Measurements from ENCODE around the gene PRKCSH.
"Not testable (repeated sequence)": the region's sequence is repeated elsewhere in the genome, so short reads cannot be mapped to it uniquely, and the experiment has no call there.

PRKCSH gene

DNA sequence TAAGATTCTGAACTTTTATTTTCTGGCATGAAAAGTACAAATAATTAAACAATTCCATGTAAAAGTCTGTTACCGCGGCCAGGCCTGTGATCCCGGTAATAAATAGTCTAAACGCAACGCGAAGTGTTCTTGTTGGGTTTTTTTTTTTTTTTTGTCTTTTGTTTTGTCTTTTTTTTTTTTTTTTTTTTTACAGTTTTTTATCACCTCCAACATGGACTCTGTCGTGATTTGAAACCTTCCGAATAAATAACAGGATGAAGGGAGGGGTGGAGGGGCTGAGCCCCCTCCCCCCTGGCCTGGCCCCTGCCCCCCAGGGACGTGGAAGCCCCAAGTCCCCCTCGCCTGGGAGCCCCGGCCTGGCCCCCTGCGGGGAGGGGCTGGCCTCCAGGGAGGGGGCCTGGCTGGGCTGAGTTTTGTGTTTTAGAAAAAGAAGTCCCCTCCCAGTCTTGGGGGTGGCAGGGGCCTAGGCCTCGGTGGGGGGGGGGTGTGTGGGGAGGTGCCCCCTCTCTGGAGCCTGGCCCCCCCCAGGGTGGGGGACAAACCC is 16.0 kb downstream of the PRKCSH start:
- no peak for DNase-seq

DNA sequence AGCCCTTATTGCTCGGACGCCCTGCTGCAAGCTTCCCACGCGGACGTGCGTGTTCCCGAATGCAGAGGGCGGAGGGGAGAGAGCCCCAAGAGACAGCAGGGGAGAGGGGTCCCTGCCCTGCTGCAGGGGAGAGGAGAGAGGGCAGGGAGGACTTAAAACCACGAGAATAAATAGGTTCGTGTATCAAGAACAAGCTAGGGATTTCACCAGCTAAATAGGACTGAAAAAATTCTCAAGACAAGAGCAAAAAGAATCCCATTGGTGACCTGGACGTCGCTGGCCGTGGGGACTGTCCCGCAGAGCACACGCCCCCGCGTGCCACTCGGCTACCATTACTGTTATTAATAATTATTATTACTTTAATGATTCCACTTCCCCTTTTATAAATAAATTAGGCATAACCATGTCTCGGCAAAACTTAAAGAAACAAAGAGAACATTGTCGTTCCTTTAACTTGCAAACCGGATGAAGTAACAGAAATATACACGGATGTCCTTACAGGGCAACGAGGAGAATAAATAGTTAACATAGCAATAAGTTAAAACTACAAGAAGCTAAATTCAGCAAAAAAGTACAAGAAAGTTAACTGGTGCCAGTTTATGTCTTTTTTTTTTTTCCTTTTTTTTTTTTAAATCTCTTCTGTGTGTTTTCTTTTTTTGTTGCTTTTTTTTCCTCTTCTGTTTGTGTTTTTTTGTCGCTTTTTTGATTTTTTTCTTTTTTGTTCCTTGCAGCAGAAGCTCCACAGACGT is 16.6 kb downstream of the PRKCSH start:
- no peak for DNase-seq

DNA sequence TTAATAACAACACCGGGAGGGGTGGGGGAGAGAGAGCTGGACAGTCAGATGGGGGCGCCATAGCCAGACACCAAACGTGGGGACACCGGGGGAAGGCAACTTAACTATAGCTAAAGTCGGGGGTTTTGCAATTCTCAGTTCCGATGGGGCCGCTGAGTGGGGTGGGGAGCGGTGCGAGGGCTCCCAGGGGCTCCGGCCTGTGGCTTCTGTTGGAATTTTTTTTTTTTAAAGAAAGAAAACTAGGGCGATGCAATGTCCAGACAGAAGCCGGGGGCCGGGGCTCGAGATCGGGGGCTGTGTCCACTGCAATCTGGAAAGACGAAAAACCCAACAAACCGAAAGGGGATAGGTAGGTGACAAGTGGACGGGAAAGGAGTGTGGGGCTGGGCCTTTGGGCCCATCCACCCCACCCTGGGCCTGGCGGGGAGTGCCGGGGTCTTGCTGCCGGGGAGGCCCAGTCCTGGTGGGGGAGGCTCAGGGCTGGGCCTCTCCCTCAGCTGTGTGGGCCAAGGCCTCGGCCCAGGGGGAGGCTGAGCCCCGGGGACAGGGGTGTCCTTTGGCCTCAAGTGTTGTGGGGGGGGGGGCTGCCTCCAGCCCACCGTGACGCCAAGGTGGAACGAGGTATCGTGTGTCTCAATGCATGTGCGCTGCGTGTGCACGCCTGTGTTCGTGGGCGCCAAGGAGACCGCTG is 17.3 kb downstream of the PRKCSH start:
- no peak for DNase-seq

DNA sequence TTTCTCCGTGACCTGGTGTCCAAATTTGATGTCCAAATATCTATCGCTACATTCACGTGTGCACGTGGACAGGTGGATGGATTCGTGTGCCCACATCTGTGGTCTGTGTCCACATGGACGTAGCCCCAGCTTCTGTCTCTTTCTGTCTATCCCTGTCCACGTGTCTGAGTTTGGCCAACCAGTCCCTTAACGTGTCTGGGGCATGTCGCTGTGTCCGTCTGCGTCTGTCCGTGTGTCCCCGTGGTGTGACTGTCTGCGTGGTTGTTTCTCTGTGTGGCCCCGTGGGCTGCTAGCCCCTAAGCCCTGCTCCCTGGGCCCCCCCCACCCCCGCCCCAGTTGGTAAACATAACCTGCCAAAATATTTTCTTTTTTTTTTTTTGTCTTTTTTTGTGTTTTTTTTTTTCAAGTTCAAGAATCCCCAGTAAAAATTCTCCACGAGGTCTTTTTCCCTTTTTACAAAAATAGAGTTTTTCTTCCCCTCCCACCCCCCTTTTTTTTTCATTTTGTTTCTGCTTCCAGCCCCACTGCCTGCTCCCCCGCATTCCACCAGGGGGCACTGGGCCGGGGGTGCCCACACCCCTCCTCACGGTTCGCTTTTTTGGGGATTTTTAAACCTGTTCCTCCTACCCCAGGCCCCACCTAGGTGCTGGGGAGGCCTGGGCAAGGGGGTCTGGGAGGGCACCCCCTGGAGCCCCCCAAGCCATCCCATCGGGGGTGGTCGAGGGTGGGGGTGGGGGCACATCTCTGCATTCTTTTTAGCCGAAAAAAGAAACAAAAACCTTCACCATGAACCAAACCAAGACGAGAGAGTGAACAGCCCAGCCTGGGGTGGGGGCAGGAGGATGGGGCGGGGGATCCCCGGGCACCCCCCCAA is 18.3 kb downstream of the PRKCSH start:
- no peak for DNase-seq

DNA sequence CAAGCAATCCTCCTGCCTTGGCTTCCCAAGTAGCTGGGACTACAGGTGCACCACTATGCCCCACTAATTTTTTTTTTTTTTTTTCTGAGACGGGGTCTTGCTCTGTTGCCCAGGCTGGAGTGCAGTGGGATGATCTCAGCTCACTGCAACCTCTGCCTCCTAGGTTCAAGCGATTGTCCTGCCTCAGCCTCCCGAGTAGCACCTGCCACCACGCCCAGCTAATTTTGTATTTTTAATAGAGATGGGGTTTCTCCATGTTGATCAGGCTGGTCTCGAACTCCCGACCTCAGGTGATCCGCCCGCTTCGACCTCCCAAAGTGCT is 19.8 kb downstream of the PRKCSH start:
- DNase-seq = not testable (repeated sequence)

DNA sequence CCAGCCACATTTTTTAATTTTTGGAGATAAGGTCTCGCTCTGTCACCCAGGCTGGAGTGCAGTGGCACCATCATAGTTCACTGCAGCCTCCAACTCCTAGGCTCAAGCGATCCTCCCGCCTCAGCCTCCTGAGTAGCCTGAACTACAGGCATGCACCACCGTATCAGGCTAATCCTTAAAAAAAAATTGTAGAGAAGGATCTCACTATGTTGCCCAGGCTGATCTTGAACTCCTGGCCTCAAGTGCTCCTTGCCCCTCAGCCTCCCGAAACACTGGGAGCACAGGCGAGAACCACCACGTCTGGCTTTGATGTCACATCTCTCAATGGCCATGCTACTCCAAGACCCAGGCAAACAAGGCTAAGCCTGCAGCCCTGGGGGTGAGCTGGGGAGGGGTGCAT is 21.2 kb downstream of the PRKCSH start:
- no peak for DNase-seq

DNA sequence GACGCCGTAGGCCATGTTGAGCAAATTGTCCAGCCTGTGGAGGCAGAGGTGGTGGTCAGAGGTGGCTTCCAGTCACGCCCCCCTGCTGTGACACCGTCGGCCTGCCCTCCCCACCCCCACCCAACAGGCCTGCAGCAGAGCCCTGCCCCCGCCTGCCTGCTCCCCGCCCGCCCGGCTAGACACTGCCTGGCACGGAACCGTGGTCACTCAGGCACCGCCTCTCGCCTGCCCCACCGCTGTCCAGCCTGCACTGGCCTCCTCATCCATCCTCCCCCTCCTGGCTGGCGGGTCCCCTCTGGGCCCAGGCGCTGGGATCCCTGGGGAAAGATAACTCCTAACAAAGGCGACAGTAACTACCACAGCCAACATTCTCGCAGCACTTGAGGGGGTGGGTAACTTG is 21.7 kb downstream of the PRKCSH start:
- DNase-seq = no peak

DNA sequence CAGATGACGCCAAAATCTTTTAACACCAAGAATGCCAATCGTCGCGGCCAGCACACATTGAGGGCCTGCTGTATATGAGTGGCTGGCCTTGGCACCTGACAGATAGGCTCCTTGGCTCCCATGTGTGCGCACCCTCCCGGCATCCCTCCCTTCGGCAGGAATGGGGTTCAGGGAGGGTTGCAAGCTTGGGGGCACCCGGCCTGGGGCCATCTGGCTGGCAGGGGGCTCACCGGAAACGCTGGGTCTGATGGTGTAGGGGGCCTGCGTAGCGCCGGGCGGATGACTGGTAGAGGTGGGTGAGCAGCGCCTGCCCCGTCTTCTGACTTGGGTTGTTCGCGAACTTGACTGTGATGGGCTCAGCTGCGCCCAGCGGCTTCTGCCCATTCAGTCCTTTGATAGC is 22.4 kb downstream of the PRKCSH start:
- no peak for DNase-seq

DNA sequence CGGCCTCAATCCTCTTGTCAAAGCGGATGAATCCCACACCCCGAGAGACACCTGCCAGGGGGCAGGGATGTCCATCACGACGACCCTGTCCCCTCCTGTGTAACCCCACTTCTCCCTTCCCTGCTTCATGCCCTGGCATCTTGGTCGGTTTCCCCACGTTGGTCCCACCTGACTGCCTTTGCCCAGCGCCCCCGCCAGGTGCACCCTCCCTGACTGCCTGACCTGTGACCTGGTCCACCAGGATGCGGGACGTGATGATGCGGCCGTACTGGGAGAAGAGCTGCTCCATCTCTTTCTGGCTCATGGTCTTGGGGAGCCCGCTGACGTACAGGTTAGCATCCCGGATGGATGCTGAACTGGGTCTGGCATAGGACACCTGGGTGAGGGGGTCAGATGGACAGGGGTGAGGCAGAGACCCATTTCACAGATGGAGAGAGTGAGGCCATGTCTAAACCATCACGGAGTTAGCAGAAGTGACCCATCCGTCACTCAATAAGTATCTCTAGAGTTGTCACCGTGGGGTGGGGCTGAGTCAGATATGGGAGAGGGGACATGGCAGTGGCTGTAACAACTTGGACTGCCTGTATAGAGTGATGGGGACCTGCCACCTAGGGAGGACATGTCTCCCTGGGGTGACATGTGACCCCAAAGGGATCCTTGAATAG is 22.9 kb downstream of the PRKCSH start:
- no peak for DNase-seq

DNA sequence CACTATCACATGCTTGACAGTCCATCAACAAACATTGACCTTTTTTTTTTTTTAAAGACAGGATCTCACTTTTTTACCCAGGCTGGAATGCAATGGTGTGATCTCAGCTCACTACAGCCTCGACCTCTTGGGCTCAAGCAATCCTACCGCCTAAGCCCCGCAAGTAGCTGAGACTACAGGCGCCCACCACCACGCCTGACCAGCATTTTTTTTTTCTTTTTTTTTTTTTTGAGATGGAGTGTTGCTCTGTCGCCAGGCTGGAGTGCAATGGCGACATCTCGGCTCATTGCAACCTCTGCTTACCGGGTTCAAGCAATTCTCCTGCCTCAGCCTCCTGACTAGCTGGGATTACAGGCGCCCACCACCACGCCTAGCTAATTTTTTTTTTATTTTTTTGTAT is 23.5 kb downstream of the PRKCSH start:
- DNase-seq = not testable (repeated sequence)

DNA sequence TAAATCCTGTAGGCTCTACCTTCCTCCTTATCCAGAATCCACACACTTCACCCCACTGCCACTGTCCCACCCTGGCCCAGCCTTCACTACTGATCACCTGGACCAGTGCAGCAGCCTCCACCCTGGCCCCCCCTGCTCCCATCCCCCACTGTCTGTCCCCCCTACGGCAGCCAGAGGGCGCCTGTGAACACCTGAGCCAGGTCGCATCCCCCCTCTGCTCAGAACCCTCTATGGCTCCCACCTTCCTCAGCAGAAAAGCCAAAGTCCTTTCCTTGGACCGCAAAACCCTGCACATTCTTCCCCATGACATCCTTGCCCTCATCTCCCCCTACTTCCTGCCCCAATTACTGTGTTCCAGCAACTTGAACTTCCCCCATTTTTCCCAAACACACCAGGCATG is 24.8 kb downstream of the PRKCSH start:
- DNase-seq = no peak

DNA sequence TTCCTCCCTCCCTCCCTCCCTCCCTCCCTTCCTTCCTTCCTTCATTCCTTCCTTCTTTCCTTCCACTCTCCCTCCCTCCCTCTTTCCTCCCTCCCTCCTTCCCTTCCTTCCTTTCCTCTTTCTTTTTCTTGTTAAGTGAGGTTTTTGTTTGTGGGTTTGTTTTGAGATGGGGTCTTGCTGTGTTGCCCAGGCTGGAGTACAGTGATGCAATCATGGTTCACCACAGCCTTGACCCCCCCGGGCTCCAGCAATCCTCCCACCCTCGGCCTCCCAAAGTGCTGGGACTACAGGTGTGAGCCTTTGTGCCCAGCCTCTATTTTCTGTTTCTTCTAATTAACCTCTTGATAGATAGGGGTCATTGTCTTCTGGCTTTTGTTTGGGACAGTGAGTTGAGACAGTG is 26.0 kb downstream of the PRKCSH start:
- no peak for DNase-seq

DNA sequence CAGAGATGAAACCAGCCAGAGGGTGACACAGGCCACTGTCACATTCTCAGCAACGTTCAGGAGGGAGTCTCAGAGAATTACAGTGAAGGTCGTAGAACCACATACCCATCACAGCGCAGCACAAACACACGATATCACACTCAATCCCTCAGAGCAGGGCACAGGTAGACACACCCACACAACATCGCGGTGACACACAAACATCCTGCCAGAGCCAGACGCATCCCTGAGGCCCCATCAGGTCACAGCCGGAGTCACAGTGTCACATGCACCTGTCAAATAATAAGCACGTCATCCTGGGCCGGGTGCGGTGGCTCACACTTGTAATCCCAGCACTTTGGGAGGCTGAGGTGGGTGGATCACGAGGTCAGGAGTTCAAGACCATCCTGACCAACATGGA is 28.0 kb downstream of the PRKCSH start:
- no peak for DNase-seq

DNA sequence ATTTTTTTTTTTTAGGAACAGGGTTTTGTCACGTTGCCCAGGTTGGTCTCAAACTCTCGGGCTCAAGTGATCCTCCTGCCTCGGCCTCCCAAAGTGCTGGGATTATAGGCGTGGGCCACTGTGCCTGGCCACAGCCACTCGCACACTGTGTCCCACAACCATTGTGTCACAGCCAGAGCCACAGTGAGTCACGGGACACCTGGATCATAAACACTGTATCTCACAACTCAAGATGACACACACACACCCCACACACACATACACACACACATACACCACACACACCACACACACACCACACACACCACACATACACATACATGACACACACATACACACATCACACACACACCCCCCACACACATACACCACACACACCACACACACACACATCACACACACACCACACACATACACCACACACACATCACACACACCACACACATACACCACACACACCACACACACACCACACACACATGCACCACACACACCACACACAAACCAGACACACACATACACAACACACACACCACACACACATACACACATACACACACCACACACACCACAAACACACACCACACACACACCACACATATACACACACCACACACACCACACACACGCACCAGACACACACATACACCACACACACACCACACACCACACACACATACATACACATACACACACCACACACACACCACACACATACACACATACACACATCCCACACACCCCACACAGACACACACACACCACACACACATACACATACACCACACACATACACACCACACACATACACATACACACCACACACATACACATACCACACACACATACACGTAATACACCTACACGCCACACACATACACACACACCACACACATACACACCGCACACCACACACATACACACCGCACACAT is 29.2 kb downstream of the PRKCSH start:
- no peak for DNase-seq

DNA sequence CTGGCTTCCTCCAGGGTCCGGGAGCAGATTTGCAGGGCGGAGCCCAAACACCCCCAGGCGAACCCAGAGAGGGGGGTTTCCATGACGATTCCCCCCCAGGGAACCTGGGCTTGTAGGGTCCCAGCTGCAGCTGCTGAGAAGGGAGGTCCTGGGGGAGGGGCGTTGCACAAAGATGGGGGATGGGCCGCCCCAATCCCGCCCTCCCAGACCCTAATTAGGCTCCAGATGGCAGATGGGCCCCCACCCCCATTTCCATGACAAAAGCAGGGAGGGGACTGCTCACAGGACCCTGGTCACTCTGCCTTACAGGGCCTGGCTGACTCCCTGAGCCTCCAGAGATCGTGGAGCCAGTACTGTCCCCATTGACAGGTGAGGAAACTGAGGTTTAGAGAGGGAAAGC is 30.2 kb downstream of the PRKCSH start:
- peak; percentile 37 for DNase-seq

DNA sequence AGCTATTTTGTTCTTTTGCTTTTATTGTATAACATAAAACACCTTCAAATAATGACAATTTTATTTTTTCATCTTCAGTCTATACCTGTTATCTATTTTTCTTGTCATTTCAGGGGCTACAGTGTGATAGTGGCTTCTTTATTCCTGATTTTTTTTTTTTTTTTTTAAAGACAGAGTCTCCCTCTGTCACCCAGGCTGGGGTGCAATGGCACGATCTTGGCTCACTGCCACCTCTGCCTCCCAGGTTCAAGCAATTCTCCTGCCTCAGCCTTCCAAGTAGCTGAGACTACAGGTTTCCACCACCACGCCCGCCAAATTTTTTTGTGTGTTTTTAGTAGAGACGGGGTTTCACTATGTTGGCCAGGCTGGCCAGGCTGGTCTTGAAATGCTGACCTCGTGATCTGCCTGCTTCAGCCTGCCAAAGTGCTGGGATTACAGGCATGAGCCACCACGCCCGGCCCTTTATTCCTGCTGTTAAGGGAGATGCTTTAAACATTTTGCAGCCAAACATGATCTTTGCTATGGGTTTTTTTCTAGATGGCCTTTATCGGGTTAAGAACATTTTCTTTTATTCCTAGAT is 32.9 kb downstream of the PRKCSH start:
- DNase-seq = not testable (repeated sequence)

DNA sequence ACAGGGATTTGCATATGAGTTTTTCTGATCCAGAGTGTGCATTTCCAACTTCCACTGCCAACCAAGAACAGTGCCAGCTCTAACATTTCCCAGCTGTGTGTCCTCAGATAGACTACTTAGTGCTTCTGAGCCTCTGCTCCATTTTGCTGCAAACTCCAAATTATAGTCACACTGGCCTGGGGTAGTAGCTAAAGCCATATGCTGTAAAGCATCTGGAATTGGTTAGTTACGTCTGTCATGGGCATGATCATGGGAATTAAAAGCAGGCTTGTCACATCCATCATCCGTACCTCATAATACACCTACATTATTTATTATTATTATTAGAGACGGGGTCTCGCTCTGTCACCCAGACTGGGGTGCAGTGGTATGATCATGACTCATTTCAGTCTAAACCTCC is 38.3 kb downstream of the PRKCSH start:
- no peak for DNase-seq

DNA sequence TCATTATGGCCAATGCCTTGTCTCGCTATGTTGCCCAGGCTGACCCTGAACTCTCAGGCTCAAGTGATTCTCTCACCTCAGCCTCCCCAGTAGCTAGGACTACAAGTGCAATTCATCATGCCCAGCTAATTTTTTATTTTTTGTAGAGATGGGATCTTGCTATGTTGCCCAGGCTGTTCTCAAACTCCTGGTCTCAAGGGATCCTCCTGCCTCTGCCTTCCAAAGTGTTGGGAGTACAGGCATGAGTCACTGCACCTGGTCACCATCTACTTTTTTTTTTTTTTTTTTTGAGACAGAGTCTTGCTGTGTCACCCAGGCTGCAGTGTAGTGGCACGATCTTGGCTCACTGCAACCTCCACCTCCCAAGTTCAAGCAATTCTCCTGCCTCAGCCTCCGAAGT is 39.9 kb downstream of the PRKCSH start:
- DNase-seq = not testable (repeated sequence)

DNA sequence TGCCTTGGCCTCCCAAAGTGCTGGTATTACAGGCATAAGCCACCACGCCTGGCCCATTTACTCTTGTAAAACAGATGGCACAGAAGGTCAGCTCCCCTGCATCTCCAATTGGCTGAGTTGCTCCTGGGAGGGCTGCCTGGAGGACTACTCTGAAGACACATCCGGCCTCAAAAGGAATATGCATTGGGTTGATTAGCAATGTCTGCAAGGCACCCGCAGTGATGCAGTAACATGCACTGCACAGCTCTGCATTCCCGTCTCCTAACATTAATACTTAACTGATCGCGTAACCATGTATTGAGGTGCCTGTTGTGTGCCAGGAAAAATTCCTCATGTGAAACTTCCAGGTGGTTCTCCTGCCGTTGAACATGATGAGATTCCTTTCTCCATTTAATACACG is 40.4 kb downstream of the PRKCSH start:
- no peak for DNase-seq

DNA sequence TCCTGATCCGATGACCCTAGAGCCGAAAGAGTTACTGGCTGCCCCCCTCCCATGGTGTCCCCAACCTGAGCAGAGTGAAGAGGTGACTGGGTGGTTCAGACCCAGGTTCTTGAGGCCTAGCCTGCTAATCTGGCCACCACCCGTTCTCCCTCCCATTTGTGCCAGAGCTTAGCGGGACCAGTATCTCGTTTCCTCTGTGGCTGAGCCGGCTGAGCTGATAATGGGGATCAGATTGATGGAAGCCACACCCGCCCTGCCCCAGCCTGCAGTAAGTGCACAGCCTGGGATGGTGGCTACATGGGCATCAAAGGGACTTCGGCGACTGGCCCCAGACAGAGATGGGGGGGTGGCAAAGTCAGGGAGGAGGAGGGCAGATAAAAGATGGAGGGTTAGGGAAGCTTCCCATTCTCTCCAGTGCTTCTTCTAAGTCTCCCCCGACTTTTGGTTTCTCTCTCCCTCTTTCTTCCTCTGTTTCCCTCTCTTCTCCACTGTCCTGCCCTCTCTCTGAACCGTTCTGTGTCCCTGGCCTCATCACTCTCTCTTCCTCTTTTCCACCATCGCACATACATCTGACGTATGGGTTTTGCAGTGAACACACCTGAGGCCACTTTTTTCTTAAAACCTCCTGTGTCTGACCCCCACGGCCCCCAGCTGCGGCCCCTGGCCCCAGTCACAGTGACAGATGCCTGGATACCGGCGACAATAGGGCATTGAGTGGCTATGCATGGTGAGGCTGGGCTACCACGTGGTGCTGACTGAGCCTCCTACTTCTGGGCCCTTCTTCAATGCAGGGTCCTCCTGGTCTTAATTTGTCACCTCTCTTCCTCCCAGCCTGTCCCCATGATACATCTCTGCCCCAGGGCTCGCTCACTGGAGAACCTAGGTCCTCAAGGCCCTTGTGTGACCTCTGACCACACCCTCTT is 43.0 kb downstream of the PRKCSH start:
- no peak for DNase-seq

All from NCI-H2171 treated with DMSO at 0.1 percent for 48 hours (cell line).